ENCODE measurements around the gene DLG5. TPM values are rescaled to one million over a fixed set of nuclear protein-coding genes. Genes with fewer than 3 reads are reported as not detected.

Gene DLG5
- total and polyA plus RNA-seq, 9 of the 15 experiments (the other 6 are each of a cell fraction or from before 2014, with no cell fraction given) = 1.4 to 26.8 (median 11.2) TPM

DNA sequence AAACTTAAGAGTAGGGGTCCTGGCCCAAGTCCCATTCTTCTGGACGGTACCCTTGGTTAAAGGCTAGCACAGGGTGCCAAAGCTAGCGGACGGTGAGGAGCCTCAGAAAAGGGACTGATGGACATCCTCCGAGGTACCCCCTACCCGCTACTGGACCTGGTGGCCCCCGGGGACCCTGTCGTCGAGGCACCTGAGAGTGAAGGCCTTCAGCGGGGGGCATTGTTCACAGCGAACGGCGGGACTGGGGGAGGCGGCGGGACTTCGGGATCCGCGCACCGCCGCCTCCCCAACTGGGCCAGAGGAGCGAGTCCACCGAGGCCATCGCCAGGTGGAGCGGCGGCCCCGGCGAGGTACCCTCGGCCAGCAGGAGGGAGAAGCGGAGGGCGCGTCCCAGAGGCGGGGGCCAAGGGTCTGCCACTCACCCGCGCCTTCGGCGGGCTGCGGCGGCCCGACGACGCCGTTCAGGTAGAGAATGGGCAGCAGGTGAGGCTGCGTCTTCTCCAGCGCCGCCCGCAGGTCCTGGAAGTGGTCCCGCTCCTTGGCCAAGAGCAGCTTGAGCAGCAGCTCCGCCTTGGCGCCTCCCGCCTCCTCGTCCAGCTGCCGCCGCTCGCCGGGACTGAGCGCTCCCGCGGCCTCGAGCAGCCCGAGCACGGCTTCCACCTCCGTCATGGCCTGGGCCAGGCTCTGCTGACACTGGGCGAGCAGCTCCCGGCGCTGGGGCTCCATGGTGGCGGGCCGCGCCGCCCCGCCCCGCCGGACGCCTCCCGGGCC is 575 bp downstream of the DLG5 start (continued):
- TF ChIP-seq DIDO1 (tag; IDR thresholded peaks at IDR 0.05; ENCODE audit: low read depth) = no peak
- TF ChIP-seq ZNF551 (CRISPR knock-in tag; IDR thresholded peaks at IDR 0.05) = no peak
- TF ChIP-seq LARP7 (IDR thresholded peaks at IDR 0.05) = 0 out of 2 replicates have a peak, but pooled peaks have one; percentile 37
- TF ChIP-seq ETS2 (tag; IDR thresholded peaks at IDR 0.05; ENCODE audit: borderline replicate concordance, poor library complexity, severe bottlenecking) = no peak
- TF ChIP-seq NCOA6 (IDR thresholded peaks at IDR 0.05) = 0 out of 2 replicates have a peak, but pooled peaks have one; percentile 43
- TF ChIP-seq SIN3A (IDR thresholded peaks at IDR 0.05; ENCODE audit: borderline replicate concordance in 2 of 2, control insufficient read depth in 1 of 2, low read depth in 2 of 2, low read length in 2 of 2) = peak; percentile 5 to 54; a peak in 1 of 4 replicates
- TF ChIP-seq CREB1 (IDR thresholded peaks at IDR 0.05) = no peak; the same call in 1 of the 2 replicates
- peak; percentile 43; the same call in 1 of the 2 replicates for TF ChIP-seq CREB1 (CRISPR knock-in tag; IDR thresholded peaks at IDR 0.05)
- TF ChIP-seq CC2D1A (IDR thresholded peaks at IDR 0.05) = no peak
- TF ChIP-seq MXD1 (CRISPR knock-in tag; IDR thresholded peaks at IDR 0.05; ENCODE audit: borderline replicate concordance, poor library complexity, severe bottlenecking) = no peak
- 0 out of 2 replicates have a peak, but pooled peaks have one; percentile 71 for TF ChIP-seq ZNF282 (CRISPR knock-in tag; IDR thresholded peaks at IDR 0.05)
- TF ChIP-seq TARDBP (IDR thresholded peaks at IDR 0.05) = no peak
- no peak for TF ChIP-seq THAP7 (CRISPR knock-in tag; IDR thresholded peaks at IDR 0.05)
- no peak for TF ChIP-seq SMAD1 (IDR thresholded peaks at IDR 0.05; ENCODE audit: low read depth, low read length, partially characterized antibody)
- TF ChIP-seq, protein P1, sequence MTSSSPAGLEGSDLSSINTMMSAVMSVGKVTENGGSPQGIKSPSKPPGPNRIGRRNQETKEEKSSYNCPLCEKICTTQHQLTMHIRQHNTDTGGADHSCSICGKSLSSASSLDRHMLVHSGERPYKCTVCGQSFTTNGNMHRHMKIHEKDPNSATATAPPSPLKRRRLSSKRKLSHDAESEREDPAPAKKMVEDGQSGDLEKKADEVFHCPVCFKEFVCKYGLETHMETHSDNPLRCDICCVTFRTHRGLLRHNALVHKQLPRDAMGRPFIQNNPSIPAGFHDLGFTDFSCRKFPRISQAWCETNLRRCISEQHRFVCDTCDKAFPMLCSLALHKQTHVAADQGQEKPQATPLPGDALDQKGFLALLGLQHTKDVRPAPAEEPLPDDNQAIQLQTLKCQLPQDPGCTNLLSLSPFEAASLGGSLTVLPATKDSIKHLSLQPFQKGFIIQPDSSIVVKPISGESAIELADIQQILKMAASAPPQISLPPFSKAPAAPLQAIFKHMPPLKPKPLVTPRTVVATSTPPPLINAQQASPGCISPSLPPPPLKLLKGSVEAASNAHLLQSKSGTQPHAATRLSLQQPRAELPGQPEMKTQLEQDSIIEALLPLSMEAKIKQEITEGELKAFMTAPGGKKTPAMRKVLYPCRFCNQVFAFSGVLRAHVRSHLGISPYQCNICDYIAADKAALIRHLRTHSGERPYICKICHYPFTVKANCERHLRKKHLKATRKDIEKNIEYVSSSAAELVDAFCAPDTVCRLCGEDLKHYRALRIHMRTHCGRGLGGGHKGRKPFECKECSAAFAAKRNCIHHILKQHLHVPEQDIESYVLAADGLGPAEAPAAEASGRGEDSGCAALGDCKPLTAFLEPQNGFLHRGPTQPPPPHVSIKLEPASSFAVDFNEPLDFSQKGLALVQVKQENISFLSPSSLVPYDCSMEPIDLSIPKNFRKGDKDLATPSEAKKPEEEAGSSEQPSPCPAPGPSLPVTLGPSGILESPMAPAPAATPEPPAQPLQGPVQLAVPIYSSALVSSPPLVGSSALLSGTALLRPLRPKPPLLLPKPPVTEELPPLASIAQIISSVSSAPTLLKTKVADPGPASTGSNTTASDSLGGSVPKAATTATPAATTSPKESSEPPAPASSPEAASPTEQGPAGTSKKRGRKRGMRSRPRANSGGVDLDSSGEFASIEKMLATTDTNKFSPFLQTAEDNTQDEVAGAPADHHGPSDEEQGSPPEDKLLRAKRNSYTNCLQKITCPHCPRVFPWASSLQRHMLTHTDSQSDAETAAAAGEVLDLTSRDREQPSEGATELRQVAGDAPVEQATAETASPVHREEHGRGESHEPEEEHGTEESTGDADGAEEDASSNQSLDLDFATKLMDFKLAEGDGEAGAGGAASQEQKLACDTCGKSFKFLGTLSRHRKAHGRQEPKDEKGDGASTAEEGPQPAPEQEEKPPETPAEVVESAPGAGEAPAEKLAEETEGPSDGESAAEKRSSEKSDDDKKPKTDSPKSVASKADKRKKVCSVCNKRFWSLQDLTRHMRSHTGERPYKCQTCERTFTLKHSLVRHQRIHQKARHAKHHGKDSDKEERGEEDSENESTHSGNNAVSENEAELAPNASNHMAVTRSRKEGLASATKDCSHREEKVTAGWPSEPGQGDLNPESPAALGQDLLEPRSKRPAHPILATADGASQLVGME (CRISPR knock-in tag; IDR thresholded peaks at IDR 0.05) = 0 out of 2 replicates have a peak, but pooled peaks have one; percentile 12
- TF ChIP-seq MTF1 (CRISPR knock-in tag; IDR thresholded peaks at IDR 0.05; ENCODE audit: borderline replicate concordance) = no peak
- no peak for TF ChIP-seq IFI16 (CRISPR knock-in tag; IDR thresholded peaks at IDR 0.05)
- no peak for TF ChIP-seq TGIF2 (CRISPR knock-in tag; IDR thresholded peaks at IDR 0.05)
- no peak for TF ChIP-seq ZNF445 (CRISPR knock-in tag; IDR thresholded peaks at IDR 0.05; ENCODE audit: low read depth)
- TF ChIP-seq FOXM1 (IDR thresholded peaks at IDR 0.05; ENCODE audit: low read depth) = no peak
- TF ChIP-seq FOXM1 (CRISPR knock-in tag; IDR thresholded peaks at IDR 0.05; ENCODE audit: low read depth) = no peak
